Activated effector memory CD4-positive, alpha-beta T cell treated with anti-CD3 and anti-CD28 coated beads, Interleukin-2, amount 50 U/mL, for 16 hours (primary cell): ENCODE data around the gene FUBP3.
"Not testable (repeated sequence)": the region's sequence is repeated elsewhere in the genome, so short reads cannot be mapped to it uniquely, and the experiment has no call there.

Experiments
- DNase-seq: peaks from one replicate; pipeline ENCODE4 v3.0.0-alpha.2; 2020

The FUBP3 gene

DNA sequence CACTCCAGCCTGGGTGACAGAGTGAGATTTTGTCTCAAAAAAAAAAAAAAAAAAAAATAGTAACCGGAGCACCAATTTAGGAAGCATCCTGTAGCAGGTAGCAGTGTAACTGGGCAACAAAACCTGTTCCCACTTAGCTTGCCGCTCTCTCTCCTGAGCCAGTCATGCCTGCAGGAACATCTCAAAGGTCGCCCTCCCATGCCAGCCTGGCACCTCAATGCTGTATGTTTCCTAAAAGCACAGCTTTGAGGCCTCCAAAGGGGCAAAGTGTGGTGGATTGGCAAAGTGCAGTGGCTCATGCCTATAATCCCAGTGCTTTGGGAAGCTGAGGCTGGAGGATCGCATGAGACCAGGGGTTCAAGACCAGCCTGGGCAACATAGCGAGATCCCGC is 22.3 kb upstream of the FUBP3 start:
- DNase-seq = no peak

DNA sequence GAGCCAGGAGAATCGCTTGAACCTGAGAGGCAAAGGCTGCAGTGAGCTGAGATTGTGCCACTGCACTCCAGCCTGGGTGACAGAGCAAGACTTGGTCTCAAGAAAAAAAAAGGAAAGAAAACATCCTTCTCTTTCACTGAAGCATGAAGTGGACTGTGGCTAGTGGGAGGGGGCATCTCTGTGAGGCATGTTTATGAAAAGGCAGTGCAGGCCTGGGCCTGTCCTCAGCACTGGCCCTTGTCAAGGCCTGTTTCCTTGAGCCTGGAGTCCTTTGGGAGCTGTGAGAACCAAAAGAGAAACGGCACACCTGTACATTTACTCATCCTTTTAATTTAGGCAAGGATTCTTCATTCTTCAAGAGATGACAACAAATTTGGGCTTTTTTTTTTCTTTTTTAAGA is 18.3 kb upstream of the FUBP3 start:
- no peak for DNase-seq

DNA sequence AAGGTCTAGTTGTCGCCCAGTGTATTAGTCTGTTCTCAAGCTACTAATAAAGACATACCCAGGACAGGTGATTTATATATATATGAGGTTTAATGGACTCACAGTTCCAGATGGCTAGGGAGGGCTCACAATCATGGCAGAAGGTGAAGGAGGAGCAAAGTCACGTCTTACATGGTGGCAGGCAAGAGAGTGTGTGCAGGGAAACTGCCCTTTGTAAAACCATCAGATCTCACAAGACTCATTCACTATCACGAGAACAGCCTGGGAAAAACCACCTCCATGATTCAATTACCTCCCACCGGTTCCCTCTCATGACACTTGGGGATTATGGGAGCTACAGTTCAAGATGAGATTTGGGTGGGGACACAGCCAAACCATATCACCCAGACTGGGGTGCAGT is 16.9 kb upstream of the FUBP3 start:
- not testable (repeated sequence) for DNase-seq

DNA sequence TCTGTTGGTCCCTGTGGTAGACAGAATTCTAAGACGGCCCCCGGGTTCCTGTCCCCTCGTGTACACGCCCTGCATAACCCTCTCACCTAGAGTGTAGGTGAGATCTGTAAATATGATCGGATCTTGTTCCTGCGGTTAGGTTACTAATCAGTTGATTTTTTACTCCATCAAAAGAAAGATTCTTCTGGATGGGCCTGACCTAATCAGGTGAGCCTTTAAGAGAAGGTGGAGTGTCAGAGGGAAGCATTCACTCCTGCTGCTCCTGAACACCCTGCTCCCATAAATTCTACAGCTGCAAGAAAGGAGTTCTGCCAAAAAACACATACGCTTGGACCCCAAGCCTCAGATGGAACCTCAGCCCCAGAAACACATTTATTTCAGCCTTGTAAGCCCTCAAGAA is 15.6 kb upstream of the FUBP3 start:
- DNase-seq = no peak

DNA sequence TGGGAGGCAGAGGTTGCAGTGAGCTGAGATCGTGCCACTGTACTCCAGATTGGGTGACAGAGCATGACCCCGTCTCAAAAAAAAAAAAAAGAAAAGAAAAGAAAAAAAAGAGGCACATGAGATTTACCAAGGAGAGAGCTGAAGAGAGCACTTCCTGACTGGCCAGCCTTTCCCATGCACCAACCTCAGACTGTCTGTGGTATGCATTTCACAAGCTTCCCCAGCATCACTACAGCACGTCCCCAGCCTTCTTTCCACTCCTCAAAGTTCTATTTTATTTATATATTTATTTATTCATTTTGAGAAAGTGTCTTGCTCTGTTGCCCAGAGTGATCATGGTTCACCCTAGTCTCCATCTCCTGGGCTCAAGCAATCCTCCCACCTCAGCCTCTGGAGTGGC is 13.6 kb upstream of the FUBP3 start:
- DNase-seq = no peak

DNA sequence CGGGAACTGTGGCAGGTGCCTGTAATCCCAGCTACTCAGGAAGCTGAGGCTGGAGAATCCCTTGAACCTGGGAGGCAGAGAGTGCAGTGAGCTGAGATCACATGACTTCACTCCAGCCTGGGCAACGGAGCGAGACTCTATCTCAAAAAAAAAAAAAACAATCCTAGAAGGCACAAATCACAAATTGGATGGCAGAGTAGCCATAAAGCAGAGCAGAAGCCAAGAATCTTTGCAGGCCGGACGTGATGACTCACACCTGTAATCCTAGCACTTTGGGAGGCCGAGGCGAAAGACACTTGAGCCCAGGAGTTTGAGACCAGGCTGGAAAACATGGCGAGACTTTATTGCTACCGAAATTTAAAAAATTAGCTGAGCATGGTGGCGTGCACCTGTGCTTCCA is 9.2 kb upstream of the FUBP3 start:
- no peak for DNase-seq

DNA sequence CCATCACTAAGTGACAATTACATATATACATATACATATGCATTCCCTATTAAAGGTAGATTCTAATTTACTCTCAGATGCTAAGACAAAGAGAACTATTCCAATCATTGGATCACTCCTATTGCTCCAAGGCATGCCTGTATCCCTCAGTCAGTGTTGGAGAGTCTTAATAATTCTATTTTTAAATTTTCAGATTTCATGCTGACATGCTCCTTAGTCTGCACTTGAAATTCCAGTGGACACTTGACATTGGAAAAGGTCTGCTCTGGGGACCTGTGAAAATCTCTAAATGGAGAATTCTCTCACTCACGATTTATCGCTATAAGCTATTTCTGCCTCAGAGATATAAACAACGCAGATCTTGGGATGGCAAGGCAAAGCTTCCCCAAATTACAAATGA is 3.9 kb upstream of the FUBP3 start:
- DNase-seq = no peak

DNA sequence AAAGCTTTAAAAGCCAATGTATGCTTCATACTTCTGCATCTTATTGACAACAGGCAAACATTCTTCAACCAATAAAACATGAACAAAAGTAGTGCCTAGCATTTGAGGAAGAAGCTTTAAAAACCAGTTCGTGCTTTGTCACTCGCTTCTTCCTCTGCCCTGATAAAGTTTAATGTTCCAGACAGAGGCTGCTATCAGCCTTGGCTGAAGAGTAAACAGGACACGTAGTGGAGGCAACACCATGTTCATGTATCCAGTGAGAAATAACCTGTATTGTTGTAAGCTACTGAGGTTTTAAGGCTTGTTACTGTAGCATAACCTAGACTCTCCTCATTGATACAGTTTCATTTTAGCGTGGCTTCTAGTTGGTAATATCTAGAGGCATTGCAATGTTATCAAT is 3.2 kb upstream of the FUBP3 start:
- DNase-seq = no peak

DNA sequence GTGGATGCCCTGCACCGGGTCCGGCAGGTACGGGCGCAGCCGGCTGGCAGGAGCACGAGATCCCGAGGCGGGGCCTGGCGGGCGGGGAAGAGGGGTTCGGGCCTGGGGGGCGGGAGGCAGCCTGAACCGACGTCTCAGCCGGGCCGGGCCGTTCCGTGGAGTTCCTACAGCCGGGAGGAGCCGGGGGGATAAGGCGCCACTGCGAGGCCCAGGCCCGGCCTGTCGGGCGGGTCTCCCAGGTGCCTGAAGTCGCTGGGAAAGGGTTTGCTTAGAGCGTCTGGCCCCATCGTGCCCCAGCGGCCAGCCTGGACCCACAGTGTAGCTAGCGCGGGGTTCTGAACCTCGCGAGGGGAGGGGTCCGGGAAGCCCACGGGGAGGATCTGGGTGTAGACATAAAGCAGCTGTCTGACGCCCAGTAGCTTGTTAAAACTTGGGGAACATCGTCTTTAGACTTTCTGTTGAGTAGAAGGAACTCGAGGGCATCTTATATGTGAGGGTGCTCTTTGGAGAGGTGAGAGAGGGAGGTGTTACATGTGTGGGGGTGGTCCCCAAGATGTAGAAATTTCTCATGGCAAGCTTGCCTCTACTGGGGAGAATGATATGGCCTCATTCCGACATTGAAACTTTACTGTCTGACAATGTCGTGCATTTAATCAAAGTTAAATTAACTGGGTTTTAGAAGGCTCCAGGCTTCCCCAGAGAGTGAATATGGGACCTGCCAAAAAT is 524 bp downstream of the FUBP3 start:
- no peak for DNase-seq

DNA sequence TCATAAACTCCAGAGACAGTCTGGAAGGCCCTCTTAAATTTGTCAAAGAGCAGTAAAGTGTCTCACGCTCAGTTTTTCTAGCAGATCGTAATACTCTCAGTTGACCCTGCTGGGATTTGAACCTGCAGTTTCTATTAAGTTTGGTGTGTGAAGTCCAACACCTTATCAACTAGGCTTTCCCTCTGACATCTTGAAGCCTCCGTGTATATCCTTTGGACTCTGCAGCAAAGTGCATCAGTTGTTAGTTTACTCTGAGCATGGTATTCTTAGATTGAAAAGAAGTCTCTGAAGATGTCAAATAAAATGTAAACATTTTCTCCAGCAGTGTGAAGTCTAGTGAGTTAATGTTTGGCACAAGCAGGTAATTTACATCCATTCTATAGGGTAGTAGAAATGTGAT is 2.4 kb downstream of the FUBP3 start:
- no peak for DNase-seq

DNA sequence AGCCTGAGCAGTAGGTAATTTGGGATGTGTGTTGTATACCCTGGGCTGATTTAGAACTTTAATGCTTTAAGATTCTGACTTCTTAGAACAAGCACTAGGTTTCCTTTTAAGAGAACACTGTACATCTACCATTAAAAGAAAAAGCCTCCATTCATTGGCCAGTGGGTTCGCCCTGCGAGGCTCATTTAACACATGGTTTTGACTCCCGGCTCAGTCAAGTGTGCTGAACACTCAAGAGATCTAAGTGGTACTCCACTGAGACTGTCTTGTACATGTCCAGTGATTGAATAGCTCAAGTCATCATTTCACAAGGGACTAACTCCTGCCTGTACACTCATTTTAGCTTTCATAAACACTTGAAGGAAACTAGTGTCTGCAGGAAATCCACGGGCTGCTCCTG is 3.9 kb downstream of the FUBP3 start:
- DNase-seq = no peak

DNA sequence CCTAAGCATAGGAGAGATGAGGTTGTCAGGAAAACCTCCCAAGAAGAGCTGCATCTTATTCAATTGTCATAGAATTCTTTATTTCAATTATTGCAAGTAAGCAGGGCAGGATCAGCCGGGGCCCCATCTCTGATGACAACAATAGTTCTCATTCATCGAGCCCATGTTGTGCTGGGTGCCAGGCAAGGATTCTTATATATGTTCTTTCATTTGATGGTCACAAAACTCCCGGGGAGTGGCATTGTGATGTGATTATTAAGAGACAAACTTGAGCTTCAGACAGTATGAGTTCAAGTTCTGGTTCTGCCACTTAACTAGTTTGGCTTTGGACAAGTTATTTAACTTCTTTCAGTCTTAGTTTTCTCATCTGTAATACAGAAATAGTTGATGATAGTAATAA is 8.5 kb downstream of the FUBP3 start:
- DNase-seq = no peak

DNA sequence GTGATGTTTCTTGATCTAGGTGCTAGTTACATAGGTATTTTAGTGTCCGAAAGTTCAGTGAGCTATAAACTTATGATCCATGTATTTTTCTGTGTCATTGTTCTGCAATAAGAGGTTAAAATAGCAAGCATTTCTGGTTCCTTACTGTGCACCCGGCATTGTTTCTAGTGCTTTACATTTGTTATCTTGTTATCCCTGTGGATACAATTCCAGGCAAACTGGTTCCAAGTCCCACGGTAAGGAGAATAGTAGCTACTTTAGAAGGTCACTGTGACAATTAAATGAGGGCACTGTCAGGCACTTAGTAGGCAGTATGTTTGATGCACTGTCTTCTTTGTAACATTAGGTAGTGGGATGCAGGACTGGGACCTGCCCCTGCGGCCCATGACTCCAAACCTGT is 9.0 kb downstream of the FUBP3 start:
- DNase-seq = no peak

DNA sequence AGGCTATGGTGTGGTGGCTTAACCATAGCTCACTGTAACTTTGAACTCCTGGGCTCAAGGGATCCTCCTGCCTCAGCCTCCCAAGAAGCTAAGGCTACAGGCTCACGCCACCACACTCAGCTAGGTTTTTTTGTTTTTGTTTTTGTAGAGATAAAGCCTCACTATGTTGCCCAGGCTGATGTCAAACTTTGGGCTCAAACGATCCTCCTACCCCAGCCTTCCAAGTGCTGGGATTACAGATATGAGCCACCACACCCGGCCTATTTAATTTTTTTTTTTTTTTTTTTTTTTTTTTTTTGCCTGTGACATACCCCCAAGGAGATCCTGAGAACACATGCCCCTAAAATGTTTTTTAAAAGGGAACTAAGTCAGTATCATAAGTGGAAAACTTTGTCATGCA is 10.4 kb downstream of the FUBP3 start:
- DNase-seq = no peak

DNA sequence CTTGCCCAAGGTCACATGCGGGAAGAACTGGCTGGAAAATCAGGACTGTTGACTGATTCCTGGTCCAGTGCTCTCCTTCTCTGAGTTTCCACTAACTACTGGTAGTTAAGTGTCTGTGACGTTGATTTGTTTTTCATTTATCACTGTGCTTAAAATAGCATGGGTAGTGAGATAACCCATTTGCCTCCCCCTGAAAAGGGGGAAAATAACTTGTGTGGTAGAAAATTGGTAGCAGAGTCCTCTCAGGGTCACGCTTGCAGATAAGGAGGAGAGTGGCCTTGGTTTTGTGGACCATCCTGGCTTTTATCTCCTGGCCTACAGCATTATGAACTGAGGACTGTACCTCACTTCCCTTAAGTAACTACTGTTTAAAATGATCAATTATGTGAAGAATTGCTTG is 10.9 kb downstream of the FUBP3 start:
- no peak for DNase-seq

DNA sequence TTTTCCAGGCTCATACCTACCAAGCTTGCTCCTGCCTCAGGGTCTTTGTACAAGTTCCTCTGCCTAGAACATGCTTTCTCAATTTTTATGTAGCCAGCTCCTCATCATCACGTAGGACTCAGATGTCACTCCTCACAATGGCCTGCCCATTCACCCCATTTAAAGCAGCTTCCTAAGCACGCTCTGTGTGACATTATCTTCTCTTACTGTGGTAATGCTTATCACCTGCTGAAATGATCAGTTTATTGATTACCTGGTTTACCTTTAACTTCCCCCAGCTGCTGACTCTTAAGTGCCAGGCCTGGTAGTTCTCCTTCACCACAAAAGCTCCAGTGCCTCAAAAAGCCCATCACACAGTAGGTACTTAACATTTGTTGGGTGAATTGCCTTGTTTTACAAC is 13.6 kb downstream of the FUBP3 start:
- no peak for DNase-seq

DNA sequence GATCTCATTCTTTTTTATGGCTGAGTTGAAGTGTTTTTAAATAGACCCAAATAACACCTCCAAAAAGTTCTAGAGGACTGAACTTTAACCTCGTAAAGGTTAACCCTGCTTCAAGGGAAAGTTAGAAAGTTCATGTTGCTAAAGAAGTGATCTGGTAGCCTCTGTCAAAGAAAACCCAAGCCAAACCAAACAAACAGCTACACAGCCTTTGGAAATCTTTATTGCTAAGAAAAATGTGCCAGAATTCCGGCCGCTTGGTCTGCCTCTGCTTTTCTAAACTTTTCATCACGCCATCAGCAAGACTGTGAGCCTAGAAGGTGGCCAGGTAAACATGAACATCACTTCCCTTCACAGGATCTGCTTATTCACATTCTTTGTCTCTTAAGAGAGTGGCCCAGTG is 17.9 kb downstream of the FUBP3 start:
- DNase-seq = no peak

DNA sequence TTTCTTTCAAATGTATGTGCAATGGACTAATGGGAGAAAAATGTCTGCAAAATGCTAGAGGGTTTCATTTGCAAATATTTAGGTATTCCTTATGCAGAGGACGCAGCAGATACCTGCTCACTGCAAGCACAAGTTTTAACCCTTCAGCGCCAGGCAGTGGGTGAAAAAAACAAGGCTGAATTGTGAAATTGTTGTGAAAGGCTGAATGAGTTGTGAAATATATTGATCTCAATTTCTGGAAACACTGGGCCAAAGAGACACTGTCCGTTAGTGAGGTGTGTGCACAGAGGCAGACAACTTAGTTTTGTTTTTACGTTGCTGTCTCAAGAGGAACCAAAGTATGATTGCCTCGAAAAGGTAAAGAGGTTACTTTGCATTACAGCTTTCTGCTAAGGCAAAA is 18.8 kb downstream of the FUBP3 start:
- DNase-seq = no peak

DNA sequence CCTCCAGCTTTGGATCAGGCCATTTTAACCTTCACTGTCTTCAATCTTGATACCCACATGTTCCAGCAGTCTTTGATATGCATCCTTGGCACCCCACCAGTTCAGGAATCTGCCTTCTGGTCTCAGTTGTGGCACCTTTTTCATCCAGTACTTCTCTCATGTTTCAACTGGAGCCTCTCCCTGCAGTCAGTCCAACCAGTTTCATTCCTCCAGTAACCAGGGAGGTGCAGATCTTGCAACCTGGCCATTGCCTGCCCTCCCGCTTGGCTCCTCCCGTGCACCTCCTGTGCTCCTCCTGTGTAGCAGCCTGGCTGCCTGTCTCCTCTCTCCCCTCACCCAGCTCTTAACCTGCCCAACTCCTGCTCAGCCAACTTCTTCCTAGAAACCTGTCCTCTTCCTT is 20.2 kb downstream of the FUBP3 start:
- no peak for DNase-seq

DNA sequence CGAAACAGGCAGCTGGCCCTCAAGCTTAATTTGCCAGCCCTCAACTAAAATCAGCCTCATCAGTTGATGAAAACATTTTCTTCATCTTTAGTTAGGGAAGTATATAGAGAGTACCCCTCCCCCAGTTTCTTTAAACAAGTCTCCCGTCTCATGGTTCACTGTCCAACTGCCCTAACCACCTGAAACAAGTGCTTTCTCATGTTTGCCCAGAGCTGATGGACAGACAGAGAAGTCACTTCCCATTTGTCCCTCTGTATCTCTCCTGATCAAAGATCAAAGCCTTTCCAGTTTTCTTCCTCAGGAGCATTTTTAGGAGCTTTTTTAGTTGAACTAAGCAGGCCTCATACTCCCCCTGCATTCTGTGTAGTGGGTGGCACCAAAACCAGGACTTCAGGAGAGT is 21.7 kb downstream of the FUBP3 start:
- no peak for DNase-seq

DNA sequence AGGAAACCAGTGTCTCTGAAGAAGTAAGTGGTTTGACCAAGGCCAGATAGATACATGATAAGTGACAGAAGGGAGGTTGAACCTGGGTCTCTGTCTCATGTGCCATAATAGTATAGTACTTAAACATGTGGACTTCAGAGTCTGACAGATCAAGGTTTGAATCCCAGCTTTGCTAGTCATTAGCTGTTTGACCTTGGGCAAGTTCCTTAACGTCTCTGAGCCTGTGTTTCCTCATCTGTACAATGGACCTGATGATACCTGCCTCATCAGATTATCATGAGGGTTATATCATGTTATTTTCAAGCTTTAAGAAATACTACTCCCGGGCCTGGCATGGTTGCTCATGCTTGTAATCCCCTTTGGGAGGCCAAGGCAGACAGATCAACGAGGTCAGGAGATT is 24.9 kb downstream of the FUBP3 start:
- DNase-seq = no peak

DNA sequence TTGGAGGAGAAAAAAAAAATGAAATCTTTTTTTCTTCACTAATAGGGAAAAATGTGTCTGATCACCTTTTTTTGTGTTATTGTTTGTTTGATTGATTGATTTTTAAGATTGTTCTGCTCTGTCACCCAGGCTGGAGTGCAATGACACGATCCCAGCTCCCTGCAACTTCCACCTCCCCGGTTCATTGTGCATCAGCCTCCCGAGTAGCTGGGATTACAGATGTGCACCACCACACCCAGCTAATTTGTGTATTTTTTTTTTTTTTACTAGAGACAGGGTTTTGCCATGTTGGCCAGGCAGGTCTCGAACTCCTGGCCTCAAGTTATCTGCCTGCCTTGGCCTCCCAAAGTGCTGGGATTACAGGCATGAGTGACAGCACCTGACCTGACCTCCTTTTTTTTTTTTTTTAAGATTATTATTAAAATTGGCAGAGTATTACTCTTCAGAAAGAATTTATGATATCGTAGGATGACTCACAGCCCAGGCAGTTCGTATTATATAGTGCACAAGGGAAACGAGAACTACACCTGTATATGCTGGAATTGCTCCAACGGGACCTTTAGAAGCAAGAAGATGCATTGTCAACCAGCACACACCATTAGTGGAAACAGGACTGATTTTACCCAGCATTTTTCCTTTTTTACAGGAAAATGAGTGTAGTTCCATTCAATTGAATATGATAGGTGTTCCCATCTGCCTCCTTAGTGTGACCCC is 27.7 kb downstream of the FUBP3 start:
- no peak for DNase-seq

DNA sequence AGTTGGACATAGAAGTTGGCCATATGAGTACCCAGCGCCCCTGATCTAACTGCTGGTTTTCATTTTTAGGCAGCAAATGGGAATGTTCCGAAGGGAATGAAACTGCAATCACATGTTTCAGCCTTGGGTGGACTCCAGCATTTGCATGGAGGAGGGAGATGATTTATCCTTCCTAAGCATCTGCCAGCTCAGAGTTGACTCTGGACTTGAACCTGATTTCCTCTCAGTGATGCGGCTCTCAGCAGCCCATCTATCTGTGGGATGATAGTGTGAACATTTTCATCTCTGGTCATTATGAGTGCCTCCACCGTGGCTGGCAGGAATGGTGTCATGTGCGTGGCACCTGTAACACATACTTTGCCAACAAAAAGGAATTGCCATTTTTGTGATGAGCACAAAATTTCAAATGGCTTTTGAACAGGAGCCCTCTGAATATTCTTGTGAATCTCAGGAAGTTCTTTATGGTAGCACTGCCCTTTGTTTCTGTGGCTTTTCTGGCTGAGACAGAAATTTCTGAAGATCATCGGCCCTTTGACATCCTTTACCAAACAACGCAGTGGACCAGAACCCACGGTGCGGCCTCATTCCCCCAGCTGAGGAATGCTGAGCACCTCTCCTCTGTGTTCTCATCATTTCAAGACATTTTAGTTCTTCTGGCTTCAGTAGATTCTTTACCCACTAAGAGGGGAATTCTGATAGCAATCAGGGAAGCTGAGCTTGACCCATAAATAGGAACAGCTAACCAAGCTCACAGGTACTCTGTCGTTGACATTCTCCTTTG is 28.5 kb downstream of the FUBP3 start:
- no peak for DNase-seq

DNA sequence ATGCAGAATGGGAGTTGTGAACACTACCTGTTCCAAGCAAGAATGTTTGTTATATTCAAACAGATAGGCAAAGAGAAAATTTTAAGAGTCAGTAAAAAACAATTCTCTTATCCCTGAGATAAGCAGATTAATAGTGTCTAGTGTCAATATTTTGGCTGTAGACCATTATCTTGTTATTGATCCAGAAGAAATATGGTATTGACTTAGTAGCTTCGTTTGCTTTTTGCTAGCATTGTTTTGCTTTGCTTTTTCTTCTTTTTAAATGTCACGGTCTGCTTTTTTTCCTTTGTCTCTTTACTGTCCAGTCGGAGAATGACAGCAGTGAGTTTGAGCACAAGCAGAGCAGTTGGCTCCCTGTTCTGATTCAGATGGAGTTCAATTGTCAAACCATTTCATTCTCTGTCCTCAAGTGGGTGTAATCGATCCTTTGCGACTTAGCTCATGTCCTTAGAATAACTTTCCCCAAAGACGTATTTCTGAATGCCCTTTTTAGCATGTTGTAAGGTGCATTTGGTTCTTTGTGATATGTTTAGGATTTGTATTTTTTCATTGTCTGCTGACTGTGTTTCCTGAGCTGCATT is 29.3 kb downstream of the FUBP3 start:
- DNase-seq = no peak
